Umbilical cord (tissue), 2 donors: ENCODE measurements around the gene CUL1. TPM values are rescaled to one million over a fixed set of nuclear protein-coding genes. Genes with fewer than 3 reads are reported as not detected.
A peak's percentile ranks its signal among the peaks of the same experiment; 100 is the strongest.

Experiments used
- DNase-seq: peaks from one replicate; pipeline ENCODE4 v3.0.0-alpha.2; 2015; ENCODE audit warnings: low spot score
- total RNA-seq: library from RNA; depleted of rRNA; stranded (reverse); fragments of >200 nt; gene quantifications from one replicate; pipeline ENCODE4 v1.2.3, GENCODE V29; 2014; ENCODE audit warnings: low replicate concordance; ENCODE audit not compliant: insufficient read depth

Gene CUL1
- total RNA-seq, 1 donor from 2014 or later, result 59.0 TPM

DNA sequence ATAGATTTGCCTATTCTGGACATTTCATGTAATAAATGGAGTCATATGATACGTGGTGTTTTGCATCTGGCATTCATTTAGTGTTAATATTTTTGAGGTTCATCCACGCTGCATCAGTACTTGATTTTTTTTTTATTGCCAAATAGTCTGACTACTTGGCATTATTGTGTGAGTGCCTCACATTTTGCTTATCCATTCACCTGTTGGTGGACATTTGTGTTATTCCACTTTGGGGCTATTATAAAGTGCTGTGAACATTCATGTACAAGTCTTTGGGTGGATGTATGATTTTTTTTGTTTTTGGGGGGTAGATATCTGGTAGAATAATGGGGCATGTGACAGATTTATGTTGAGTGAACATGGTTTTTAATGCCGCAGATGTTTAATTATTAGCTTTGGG, 19.7 kb downstream of the CUL1 start:
- no peak for DNase-seq

- DNase-seq, result no peak
Observed at GRCh38 chr7:148719753-148720152, 21.1 kb downstream of the CUL1 start.

GRCh38 chr7:148720472-148720871, 21.8 kb downstream of the CUL1 start:
- DNase-seq, result no peak

GRCh38 chr7:148721390-148721789, 22.7 kb downstream of the CUL1 start:
- no peak for DNase-seq

DNA sequence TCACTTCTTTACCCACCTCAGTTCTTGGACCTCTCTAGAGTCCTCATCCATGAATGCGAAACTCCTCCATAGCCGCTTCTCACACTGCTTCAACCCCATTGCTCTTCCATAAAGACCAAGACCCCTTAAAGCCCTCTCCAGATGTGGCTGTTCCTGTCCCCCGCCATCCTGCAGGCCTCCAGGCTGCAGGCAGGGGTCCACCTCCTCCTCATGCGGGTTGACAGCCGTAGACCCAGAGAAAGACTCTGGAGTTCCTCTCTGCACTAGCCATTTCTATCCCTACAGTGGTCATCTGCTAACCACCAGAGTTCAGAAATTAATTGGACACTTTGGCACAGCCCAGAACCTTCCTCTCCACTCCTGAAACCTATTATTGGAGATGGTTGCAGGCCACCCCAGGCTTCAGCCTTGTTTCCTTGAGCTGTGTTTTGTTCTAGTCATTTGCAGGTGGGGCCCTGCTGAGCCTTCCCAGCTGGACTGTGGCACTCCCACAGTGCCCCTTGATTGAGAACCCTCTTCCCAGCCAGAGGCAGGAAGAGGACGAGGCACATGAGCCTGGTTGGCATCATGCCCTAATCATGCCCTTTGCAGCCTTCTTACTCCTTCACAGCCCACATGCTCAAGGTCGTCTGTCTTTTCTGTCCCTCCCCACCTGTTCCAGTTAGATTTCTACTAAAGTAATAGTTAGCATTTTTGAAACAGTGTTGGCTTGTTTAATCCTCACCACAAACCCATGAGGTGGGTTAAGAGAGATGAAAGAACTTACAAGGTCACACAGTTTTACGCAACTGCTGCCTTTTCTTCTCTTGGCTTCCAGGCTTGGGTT, 23.9 kb downstream of the CUL1 start:
- DNase-seq, result no peak

GRCh38 chr7:148723166-148723559, 24.5 kb downstream of the CUL1 start:
- no peak for DNase-seq

GRCh38 chr7:148723846-148724245, 25.1 kb downstream of the CUL1 start:
- no peak for DNase-seq

DNA sequence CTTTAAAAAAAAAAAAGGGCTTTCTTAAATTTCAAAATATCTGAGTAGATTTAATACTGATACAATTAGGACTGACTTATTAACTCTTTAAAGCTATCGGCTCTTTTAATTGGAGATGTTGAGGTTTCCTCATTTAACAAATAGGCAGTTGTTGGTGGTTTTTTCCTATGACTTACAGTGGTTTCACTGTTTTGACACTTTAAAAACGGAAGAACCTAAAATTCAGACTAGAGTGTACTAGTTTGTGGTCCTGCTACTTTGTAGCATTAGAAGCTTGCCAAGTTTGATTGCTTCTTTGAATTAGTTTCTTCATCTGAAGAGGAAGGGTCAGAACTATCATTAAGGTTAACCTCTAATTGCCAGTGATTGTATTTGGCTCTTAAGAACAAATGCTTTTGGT, 27.7 kb downstream of the CUL1 start:
- DNase-seq, result no peak

- no peak for DNase-seq
Observed at GRCh38 chr7:148727501-148728278, 29.0 kb downstream of the CUL1 start.

- DNase-seq, result no peak
Observed at GRCh38 chr7:148729984-148730733, 31.5 kb downstream of the CUL1 start.

DNA sequence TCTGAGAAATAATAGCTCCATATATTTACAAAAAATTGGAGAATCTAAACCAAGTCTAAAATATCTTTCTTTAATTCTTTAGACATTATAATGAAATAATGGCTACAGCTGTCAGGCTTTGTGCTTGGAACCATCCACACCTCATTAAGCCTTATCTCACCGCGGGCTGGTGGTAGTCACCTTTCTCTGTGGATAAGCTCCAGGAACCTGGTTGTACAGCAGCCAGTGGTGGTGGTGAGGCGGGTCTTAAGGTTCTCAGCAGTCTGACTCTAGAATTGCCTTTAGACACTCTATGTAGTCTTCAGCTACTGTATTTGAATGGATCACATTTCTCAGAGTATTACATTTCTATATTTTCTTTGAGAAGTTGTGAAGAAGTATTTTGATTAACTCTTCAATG, 34.2 kb downstream of the CUL1 start:
- no peak for DNase-seq

GRCh38 chr7:148733496-148733895, 34.8 kb downstream of the CUL1 start:
- DNase-seq, result no peak

- no peak for DNase-seq
Observed at GRCh38 chr7:148735141-148735540, 36.4 kb downstream of the CUL1 start.

- no peak for DNase-seq
Observed at GRCh38 chr7:148735967-148736366, 37.3 kb downstream of the CUL1 start.

DNA sequence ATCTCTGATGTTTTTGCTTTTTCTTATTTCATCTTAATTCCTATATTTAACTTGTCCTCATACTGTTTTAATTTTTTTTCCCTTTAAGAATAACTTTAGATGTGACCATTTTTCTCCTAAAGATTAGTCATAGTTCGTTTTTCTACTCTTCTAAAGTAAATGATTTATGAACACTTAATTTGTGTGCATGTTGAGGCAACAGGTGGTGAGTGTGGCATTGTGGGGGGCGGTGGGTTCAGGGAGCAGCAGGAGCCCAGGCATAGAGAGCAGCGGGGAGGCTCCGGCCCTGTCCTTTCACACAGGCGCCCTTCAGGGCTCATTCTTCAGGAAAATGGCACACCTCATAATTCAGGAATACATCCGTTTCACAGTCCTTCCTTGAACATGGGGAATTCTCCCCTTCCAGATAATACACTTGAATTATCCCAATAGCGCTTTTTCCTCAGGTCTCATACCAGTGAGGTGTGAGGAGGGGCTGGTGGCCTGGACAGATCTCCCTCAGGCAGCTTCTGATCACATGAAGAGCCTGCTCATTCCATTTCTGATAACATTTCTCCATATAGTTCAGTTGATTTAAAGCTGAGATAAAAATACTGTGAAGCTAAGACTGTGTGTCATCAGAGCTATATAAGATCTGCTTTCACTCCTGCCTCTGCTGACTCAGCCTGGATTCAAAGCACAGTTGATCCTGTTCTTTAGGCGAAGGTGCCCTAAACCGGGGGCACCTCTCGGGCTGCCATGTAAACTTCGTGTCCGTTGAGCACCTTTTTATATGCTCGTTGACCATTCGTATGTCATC, 40.2 kb downstream of the CUL1 start:
- peak; percentile 86 for DNase-seq

DNA sequence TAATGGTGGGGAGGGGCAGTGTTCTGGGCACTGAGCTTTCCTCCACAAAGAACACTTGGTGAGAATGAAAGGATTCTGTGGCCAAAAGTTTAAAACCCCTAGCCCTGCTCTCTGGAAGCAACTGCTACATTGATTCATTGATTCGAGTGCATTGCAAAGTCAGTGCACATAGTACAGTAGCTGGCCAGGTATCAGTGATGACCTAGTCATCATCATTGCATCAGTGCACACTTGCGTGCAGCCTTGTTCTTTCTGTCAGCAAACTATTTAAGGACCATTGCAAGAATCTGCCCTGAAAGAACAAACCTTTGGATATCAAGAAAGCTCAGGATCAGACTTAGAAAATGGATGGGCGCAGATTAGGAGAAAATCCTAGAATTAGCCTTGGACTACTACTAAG, 47.4 kb downstream of the CUL1 start:
- DNase-seq, result no peak

GRCh38 chr7:148747274-148747673, 48.6 kb downstream of the CUL1 start:
- no peak for DNase-seq

GRCh38 chr7:148750442-148751355, 52.0 kb downstream of the CUL1 start:
- no peak for DNase-seq

GRCh38 chr7:148753224-148753623, 54.5 kb downstream of the CUL1 start:
- no peak for DNase-seq

DNA sequence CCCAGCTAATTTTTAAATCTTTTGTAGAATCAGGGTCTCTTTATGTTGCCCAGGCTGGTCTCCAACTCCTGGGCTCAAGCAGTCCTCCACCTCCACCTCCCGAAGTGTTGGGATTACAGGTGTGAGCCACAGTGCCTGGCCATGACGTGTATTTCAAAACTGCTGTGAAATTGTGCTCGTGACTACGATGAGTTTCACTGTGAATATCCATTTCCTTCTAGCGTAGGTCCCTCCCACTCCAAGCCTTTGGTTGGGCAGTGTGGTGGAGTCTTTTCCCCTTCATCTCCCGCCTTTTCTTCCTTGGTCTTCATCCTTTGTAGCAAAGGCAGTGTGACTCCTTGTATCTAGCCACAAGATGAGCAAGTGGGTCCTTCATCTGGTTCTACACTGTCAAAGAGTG, 56.2 kb downstream of the CUL1 start:
- no peak for DNase-seq
